Activated naive CD8-positive, alpha-beta T cell treated with anti-CD3 and anti-CD28 coated beads for 36 hours (primary cell): Measurements from ENCODE around the gene NEMF. TPM values are rescaled to one million over a fixed set of nuclear protein-coding genes. Genes with fewer than 3 reads are reported as not detected.
"Not testable (repeated sequence)": the region's sequence is repeated elsewhere in the genome, so short reads cannot be mapped to it uniquely, and the experiment has no call there.

ENCODE experiments used
- DNase-seq: peaks from one replicate; pipeline ENCODE4 v3.0.0; 2021
- H3K27ac Mint-ChIP-seq: one replicate; pipeline ENCODE4 v1.8.0; 2022; ENCODE audit warnings: mild to moderate bottlenecking, moderate library complexity, mixed read lengths
- H3K27me3 Mint-ChIP-seq: one replicate; pipeline ENCODE4 v1.8.0; 2022; ENCODE audit warnings: mild to moderate bottlenecking, mixed read lengths
- H3K36me3 Mint-ChIP-seq: one replicate; pipeline ENCODE4 v1.8.0; 2021; ENCODE audit warnings: mild to moderate bottlenecking, mixed read lengths
- H3K4me1 Mint-ChIP-seq: one replicate; pipeline ENCODE4 v1.8.0; 2021; ENCODE audit warnings: mixed read lengths
- H3K4me3 Mint-ChIP-seq: one replicate; pipeline ENCODE4 v1.8.0; 2022; ENCODE audit warnings: mild to moderate bottlenecking, moderate library complexity, mixed read lengths
- H3K9me3 Mint-ChIP-seq: one replicate; pipeline ENCODE4 v1.8.0; 2022; ENCODE audit warnings: mixed read lengths
- total RNA-seq, 2 experiments: library from RNA; stranded (reverse); gene quantifications; one replicate each; pipeline ENCODE4 v1.2.3, GENCODE V29; 2021

Gene NEMF
- total RNA-seq, 2 experiments from 2014 or later: 53.7 to 64.6 TPM

- Mint-ChIP-seq H3K27me3 (no peaks in the 10 kb centered on the region), H3K4me1 (peaks cover 4% of the 10 kb centered on the region)
Measured at GRCh38 chr14:49761839-49762551, 90.6 kb downstream of the NEMF start.

GRCh38 chr14:49755378-49755777 is 97.2 kb downstream of the NEMF start:
- H3K36me3 Mint-ChIP-seq: peaks cover 2% of the 10 kb centered on the region
- H3K4me1 Mint-ChIP-seq: no peaks in the 10 kb centered on the region
- no peak overlapping the region for H3K27ac Mint-ChIP-seq
- no peak overlapping the region for H3K4me3 Mint-ChIP-seq
- no peak for DNase-seq
- no peaks in the 10 kb centered on the region for H3K27me3 Mint-ChIP-seq
- H3K9me3 Mint-ChIP-seq: no peaks in the 10 kb centered on the region

More at GRCh38 chr14:49761839-49762551, 90.6 kb downstream of the NEMF start:
- Mint-ChIP-seq H3K9me3 (no peaks in the 10 kb centered on the region), H3K4me3 (no peak overlapping the region), H3K36me3 (no peaks in the 10 kb centered on the region), H3K27ac (no peak overlapping the region)
- no peak for DNase-seq

DNA sequence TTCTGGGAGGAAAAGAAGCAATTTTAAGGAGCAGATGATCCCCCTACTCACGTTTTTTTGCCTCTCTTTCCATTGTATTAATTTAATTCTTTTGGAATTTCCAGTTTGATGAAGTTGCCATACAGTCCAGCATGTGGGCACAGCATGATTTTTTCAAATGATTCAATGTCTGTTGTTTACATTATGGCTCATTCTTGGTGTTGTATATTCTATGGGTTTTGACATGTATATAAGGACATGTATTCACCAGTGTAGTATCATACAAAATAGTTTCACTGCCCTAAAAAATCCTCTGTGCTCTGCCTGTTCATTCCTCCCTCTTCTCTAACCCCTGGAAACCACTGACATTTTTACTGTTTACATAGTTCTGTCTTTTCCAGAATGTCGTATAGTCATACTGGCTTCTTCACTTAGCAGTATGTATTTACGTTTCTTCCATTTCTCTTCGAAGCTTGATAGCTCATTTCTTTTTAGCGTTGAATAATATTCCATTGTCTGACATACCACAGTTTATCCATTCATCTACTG is 98.0 kb downstream of the NEMF start:
- Mint-ChIP-seq H3K4me3 (no peak overlapping the region), H3K27ac (no peak overlapping the region), H3K36me3 (peaks cover 2% of the 10 kb centered on the region), H3K9me3 (no peaks in the 10 kb centered on the region), H3K4me1 (no peaks in the 10 kb centered on the region), H3K27me3 (no peaks in the 10 kb centered on the region)
- no peak for DNase-seq

- DNase-seq, H3K36me3 Mint-ChIP-seq, H3K27me3 Mint-ChIP-seq, H3K27ac Mint-ChIP-seq, H3K4me3 Mint-ChIP-seq, H3K4me1 Mint-ChIP-seq, H3K9me3 Mint-ChIP-seq: not testable (repeated sequence)
Measured at GRCh38 chr14:49746476-49746875, 106.1 kb downstream of the NEMF start.

DNA sequence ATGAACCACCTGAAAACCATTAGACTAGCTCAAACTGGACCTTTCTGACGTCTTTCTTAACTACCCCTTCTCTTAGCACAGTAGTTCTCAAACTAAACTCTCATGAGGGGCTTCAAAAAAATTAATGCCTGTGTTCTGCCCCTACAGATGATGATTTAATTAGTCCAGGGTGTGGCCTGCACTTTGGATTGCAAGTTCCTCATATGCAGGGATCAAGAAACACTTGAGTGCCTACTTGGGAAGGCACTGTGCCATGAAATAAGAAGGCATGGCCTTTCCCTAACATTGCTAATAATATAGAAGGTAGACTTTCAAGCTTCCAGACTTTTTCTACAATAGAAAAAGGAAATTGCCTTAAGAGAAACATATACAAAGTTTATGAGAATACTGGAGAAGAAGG is 107.4 kb downstream of the NEMF start:
- H3K4me3 Mint-ChIP-seq: no peak overlapping the region
- no peak for DNase-seq
- H3K36me3 Mint-ChIP-seq: no peaks in the 10 kb centered on the region
- H3K9me3 Mint-ChIP-seq: no peaks in the 10 kb centered on the region
- H3K4me1 Mint-ChIP-seq: no peaks in the 10 kb centered on the region
- no peaks in the 10 kb centered on the region for H3K27me3 Mint-ChIP-seq
- no peak overlapping the region for H3K27ac Mint-ChIP-seq

DNA sequence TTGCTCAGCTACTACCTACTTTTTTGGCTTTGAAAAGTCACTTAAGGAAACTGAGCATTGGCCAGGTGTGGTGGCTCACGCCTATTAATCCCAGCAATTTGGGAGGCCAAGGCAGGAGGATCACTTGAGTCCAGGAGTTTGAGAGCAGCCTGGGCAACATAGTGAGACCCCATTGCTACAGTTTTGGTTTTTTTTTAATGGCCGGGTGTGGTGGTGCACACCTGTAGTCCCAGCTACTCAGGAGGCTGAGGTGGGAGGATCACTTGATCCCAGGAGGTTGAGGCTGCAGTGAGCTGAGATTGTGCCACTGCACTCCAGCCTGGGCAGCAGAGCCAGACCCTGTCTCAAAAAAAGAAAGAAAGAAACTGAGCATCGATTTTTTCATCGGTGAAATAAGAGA is 116.9 kb downstream of the NEMF start:
- not testable (repeated sequence) for H3K4me3 Mint-ChIP-seq, H3K27ac Mint-ChIP-seq, H3K9me3 Mint-ChIP-seq, H3K36me3 Mint-ChIP-seq, H3K4me1 Mint-ChIP-seq, H3K27me3 Mint-ChIP-seq, DNase-seq

GRCh38 chr14:49733836-49734235 is 118.8 kb downstream of the NEMF start:
- no peak for DNase-seq
- H3K27me3 Mint-ChIP-seq: no peaks in the 10 kb centered on the region
- H3K4me1 Mint-ChIP-seq: no peaks in the 10 kb centered on the region
- no peaks in the 10 kb centered on the region for H3K36me3 Mint-ChIP-seq
- H3K27ac Mint-ChIP-seq: no peak overlapping the region
- H3K4me3 Mint-ChIP-seq: no peak overlapping the region
- no peaks in the 10 kb centered on the region for H3K9me3 Mint-ChIP-seq

- Mint-ChIP-seq H3K27ac (no peak overlapping the region), H3K4me3 (no peak overlapping the region), H3K9me3 (no peaks in the 10 kb centered on the region), H3K36me3 (no peaks in the 10 kb centered on the region), H3K27me3 (no peaks in the 10 kb centered on the region), H3K4me1 (peaks cover under 1% of the 10 kb centered on the region)
- DNase-seq: no peak
Measured at GRCh38 chr14:49732896-49733295, 119.7 kb downstream of the NEMF start.

Other genes starting within 250 kb of the NEMF start
- gene RPL36AL, start 232.2 kb downstream of the NEMF start, total RNA-seq: 100 to 1,000 TPM; 236 to 250 TPM
- 10 to 100 TPM; 40.0 to 42.0 TPM for gene MGAT2, start 232.0 kb downstream of the NEMF start, total RNA-seq
- gene DNAAF2, start 217.5 kb downstream of the NEMF start, total RNA-seq: 10 to 100 TPM; 15.5 to 15.6 TPM
- 10 to 100 TPM; 33.6 to 37.2 TPM for gene POLE2, start 164.6 kb downstream of the NEMF start, total RNA-seq
- 1 to 10 TPM; 1.1 to 1.2 TPM for gene KLHDC1, start 159.7 kb downstream of the NEMF start, total RNA-seq
- gene KLHDC2, start 84.6 kb downstream of the NEMF start, total RNA-seq: 10 to 100 TPM; 20.8 to 21.5 TPM
- gene ARF6, start 40.3 kb upstream of the NEMF start, total RNA-seq: 100 to 1,000 TPM; 134 to 135 TPM